Mammary epithelial cell (primary cell): Measurements from ENCODE around the gene CACNG4.

Source experiments
- EZH2 ChIP-seq: IDR thresholded peaks from 2 replicates; pipeline ENCODE4 v1.6.1; 2012; ENCODE audit warnings: low read length, inconsistent platforms, borderline replicate concordance
- TF ChIP-seq, protein P1 (sequence below), 2 donors: IDR thresholded peaks in 1 of 2; conservative IDR thresholded peaks in 1 of 2; 2 replicates each; pipeline ENCODE4 v1.5.1; 2011 to 2012; ENCODE audit warnings: inconsistent platforms in 2 of 2, low read length in 2 of 2, mild to moderate bottlenecking in 2 of 2, control low read depth in 1 of 2, low read depth in 1 of 2; ENCODE audit not compliant: insufficient read depth in 1 of 2; ENCODE audit errors: extremely low read depth in 1 of 2

DNA sequence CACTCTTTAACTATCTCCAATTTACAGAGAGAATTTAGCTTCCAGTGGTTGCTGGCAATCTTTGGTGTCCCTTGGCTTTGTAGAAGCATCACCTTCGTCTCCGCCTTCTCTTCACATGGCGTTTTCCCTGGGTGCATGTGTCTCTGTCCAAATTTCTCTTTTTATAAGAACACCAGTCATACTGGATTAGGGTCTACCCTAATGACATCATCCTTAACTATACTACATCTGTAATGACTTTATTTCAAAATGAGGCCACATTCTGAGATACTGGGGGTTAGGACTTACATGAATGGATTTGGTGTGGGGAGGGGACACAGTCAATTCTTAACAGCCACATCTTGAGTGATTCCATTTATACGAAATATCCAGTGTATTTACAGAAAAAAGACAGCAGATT, 22.2 kb downstream of the CACNG4 start:
- TF ChIP-seq, protein P1, sequence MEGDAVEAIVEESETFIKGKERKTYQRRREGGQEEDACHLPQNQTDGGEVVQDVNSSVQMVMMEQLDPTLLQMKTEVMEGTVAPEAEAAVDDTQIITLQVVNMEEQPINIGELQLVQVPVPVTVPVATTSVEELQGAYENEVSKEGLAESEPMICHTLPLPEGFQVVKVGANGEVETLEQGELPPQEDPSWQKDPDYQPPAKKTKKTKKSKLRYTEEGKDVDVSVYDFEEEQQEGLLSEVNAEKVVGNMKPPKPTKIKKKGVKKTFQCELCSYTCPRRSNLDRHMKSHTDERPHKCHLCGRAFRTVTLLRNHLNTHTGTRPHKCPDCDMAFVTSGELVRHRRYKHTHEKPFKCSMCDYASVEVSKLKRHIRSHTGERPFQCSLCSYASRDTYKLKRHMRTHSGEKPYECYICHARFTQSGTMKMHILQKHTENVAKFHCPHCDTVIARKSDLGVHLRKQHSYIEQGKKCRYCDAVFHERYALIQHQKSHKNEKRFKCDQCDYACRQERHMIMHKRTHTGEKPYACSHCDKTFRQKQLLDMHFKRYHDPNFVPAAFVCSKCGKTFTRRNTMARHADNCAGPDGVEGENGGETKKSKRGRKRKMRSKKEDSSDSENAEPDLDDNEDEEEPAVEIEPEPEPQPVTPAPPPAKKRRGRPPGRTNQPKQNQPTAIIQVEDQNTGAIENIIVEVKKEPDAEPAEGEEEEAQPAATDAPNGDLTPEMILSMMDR (conservative IDR thresholded peaks at IDR 0.05 in 1 of 2, IDR thresholded peaks at IDR 0.05 in 1 of 2; ENCODE audit: extremely low read depth in 1 of 2, insufficient read depth in 1 of 2, low read depth in 1 of 2, low read length in 2 of 2) = no peak
- TF ChIP-seq EZH2 = no peak
